Renal cortex interstitium (tissue), 11 donors: ENCODE data around the gene LRRC26. TPM values are rescaled to one million over a fixed set of nuclear protein-coding genes. Genes with fewer than 3 reads are reported as not detected.
"Not testable (repeated sequence)": the region's sequence is repeated elsewhere in the genome, so short reads cannot be mapped to it uniquely, and the experiment has no call there.

Experiments used
- DNase-seq, 11 donors: peaks; one replicate each; pipeline ENCODE4 v3.0.0-alpha.2; 2013; ENCODE audit warnings: low read depth in 9 of 11, low spot score in 4 of 11; ENCODE audit errors: extremely low read depth in 1 of 11
- polyA plus RNA-seq, 3 donors: library from polyadenylated mRNA; unstranded; fragments of 120-200 nt; gene quantifications; one replicate each; pipeline ENCODE4 v1.2.1, GENCODE V29; 2013; ENCODE audit not compliant: insufficient read length in 3 of 3

The LRRC26 gene
- polyA plus RNA-seq, 3 donors: 0.14 TPM; not detected in 2

DNA sequence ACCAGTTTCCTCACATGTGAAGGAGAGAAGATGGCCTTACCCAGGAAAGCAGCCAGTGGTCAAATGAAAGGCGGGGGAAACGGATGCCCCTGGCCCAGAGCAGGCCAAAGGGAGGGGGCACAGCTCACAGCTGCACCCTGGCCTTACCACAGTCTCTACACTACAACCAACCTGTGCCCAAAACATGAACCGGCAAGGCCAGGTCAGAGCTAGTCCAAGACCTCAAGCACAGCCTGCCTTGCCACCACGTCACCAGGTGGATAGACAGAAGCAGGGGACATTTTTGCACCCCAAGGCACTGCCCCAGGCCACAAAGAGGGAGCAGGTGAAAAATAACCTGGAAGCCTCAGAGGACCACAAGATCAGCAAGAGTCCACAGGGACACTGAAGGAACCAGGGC lies 26.4 kb downstream of the LRRC26 start:
- no peak for DNase-seq

DNA sequence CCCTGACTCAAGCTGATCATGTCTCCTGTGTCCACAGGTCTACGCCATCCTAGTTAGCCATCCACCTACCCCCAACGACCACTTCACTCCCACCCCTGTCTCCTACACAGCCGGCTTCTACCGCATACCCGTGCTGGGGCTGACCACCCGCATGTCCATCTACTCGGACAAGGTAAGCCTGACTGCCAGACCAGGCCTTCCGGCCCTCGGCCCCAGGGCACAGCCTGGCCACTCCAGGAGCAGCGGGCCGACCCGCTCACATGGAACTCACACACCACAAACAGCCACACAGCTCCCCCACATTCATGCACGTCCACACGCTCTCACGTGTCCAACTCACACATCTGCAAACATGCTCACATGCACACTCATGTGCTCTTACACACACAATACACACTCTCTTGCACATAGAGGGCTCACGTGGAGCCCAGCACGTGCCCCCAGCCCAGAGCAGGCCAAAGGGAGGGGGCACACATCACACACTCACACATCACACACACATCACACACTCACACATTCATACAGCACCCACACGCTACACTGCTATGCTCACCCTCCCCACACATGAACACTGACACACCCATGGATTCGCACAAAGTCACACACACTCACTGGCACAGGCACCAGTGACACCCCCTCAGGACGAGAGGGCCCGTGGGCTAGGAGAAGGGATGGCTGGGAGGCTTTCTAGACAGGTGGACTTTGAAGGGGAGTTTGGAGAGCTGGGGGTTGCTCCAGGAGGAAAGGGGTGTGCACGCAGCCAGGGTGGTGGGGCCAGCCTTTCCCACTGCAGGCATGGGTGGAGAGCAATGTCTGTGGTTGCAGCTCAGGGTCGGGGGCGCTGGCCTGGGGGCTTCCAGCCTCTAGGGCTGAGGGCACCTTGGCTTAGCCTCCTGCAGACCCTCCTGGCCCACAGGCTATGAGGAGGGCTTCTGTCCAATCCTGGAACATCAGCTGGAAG lies 27.6 kb downstream of the LRRC26 start:
- DNase-seq: no peak

DNA sequence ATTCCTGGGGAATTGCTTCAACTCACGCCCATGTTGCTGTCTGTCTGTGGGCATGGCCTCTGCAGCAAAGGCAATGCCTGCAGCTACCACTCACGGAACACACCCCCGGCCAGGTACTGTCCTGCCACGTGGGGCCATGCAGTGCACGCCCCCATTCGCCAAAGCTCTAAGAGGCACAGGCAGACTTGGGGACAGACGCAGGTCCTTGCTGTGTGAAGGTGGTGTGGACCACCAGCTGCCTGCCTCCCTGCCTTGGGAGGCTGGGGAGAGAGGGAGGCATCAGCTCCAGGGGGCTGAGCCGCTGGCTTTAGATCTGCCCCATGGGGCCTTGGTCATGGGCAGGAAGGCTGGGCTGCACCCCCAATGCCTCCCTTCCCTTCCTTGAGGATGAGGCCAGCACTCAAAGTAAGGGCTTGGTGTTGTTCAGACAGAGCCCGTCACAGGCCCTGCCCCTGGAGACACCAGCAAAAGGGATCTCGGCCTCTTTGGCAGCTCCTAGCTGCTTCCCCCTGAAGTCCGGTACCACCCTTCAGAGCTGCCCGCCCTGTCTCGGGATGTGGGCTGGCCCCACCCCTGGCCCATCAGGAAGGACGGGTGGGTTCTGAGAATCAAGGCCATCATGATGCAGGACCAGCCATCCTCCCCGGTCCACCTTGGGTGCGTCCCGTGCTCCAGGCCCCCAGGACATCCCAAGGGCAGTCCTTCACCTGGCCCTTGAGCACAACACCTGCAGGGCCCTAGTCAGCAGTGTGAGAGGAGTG lies 28.6 kb downstream of the LRRC26 start:
- no peak for DNase-seq

DNA sequence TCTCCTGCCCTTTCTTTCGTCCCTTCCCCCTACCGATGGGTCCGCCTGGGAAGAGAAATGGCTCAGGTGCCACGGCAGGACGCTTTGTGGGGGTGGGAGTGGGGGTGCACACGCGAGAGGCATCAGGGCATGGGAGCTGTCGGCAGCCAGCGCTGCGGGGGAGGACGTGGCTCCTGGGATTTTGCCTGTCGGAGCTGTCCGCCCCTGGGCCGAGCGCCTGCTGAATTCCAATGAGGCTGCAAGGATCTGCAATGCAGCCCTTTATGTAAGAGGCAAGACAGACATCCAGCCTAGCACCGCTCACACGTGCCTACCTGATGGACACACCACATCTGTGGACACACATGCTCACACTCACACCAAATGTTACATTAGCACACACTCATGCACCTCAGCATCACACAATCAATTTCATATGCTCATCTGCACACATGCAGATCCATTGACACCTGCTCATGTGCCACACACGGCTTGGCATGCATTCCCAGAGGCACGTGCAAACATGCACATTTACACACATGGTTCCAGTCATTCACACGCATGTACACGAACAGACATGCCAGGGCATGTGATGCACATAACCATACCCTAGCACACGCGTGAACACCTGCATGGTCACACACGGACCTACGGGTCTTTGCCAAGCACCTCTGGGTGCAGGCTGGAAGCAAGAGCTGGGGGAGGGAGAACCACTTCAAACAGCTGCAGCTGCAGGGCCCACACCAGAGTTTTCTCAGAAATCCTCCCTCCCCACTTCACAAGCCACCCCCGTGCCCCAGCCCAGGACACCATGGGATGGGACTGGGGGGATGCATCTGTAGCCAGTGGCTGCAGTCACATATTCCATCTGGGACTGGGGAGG lies 29.5 kb downstream of the LRRC26 start:
- DNase-seq: no peak

DNA sequence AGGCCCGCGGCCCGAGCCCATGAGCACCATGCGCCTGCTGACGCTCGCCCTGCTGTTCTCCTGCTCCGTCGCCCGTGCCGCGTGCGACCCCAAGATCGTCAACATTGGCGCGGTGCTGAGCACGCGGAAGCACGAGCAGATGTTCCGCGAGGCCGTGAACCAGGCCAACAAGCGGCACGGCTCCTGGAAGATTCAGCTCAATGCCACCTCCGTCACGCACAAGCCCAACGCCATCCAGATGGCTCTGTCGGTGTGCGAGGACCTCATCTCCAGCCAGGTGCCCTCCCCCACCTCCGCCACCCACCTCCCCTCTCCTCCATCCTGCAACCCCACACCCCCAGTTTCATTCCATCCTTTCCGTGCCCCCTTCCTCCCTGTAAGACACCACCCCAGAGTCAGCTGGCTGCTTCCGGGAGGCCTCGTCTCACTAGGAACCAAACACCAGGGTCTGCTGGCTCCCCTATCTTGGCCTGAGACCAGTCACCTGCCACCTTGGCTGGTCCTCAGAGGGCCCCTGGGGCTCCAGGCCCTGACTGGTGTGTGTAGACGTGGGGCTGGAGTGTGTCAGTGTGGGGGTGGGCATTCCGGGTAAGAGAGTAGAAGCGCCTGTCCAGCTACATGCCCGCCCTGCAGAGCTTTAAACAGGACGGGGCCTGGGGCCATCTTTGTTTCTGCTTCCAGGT lies 30.2 kb downstream of the LRRC26 start:
- DNase-seq: no peak

DNA sequence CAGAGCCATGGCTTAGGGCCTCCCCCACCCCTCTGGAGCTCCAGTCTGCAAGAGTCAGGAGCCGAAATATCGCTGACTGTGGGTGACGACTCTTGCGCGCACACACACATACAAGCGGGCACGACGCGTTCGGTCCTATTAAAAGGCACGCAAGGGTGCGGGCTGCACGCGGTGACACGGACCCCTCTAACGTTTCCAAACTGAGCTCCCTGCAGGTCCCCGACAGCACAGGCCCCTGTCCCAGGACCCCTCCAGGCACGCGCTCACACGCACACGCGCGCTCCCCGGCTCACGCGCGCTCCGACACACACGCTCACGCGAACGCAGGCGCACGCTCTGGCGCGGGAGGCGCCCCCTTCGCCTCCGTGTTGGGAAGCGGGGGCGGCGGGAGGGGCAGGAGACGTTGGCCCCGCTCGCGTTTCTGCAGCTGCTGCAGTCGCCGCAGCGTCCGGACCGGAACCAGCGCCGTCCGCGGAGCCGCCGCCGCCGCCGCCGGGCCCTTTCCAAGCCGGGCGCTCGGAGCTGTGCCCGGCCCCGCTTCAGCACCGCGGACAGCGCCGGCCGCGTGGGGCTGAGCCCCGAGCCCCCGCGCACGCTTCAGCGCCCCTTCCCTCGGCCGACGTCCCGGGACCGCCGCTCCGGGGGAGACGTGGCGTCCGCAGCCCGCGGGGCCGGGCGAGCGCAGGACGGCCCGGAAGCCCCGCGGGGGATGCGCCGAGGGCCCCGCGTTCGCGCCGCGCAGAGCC lies 31.0 kb downstream of the LRRC26 start, which contains the start of gene GRIN1:
GRIN1 (plus strand) TSS at position 433 of the 746 bp plus-strand sequence. CDS start 333 bp downstream, outside the sequence.
- DNase-seq: peak in 6 of 11 donors; percentile 45 to 67 (median 56)

DNA sequence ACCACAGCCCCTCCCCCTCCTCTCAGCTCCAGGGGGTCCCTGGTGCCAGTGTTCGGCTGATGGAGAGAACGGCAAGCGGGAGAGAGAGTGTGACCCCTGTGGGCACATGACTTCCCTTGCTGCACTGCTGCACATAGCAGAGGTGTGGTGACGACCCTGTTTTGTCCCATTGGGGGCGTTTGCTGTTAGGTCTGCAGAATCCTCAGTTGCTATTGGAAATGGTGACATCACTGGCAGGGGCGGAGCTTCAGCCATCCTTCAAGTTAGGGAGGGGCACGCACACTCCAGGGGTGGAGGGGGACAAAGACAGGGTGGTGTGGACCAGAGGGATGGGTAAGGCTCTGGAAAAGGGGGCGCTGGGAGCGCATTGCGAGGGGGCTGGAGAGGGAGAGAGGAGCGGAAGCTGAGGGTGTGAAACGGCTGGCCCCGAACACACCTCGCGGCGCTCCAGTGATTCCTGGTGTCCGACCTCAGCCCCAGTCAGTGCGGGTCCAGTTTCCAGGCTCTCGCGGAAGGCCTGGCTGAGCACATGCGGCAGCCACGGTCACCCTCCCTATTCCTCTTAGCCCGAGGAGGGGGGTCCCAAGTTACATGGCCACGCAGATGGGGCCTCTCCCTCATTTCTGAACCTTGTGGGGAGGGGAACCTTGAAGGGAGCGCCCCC lies 31.7 kb downstream of the LRRC26 start:
- DNase-seq: no peak

DNA sequence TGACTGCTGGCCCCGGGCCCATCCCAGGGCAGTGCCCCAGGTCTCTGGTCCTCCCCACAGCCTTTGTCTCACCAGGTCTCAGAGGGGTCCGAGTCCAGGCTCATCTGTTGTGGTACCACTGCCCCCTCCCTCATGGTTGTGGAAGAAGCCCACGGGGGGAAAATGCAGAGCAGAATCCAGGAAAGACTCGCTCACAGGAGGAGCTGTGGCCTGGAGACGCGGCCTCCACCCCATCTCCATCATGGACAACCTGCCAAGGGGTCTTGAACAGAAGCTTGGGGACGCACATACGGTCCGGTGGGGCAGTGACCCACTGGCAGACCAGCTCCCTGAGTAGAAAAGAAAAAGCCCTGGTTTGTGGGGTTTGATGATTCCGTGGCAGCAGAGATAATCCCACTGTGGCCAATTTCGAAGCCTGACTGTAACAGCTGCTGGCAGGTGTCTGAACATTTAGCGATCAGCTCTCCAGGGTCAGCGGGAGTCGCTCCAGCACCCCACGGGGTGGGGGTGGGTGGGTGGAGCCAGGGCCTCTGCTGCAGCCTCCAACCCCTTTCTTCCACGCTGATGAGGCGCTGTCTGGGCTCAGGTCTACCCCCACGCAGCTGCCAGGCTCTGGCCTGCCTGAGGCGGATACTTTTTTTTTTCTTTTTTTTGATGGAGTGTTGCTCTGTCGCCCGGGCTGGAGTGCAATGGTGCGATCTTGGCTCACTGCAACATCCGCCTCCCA lies 32.8 kb downstream of the LRRC26 start:
- no peak for DNase-seq

DNA sequence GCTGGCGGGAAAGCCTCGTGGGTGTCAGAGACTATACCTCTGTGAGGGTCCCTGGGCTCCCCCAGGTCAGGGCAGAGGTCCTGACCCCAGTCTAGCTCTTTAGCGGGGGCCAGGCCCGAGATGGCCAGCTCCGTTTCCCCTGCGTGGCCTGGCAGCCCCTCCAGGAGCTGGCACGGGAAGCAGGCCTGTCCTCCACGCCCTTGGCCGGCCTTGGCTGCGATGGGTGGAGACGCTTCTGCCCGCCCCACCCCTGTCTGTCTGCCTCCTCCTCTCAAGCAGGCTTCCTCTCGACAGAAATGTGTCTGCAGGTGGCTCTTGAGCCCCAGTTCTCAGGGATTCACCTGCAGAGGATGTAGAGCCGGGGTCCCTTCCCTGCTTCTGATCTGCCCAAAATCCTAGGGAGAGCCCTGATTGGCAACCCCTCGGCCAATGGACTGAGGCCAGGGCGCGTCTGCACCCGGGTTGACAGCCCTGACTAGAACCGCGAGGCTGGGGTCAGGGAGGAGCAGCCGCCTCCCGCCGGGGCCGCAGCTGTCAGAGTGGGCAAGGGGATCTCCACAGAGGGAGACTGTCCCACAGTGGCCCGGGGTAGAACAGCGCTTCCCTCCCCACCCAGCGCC lies 33.5 kb downstream of the LRRC26 start:
- no peak for DNase-seq

DNA sequence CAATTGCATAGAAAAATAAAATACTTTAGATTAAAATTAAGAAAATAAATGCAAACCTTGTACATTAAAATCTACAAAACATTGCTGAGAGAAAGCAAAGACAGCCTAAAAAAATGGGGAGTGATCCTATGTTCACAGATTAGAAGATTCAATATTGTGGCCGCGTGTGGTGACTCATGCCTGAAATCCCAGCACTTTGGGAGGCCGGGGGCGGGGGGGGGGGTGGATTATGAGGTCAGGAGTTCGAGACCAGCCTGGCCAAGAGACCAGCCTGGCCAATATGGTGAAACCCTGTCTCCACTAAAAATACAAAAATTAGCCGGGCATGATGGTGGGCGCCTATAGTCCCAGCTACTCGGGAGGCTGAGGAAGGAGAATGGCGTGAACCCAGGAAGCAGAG lies 34.7 kb downstream of the LRRC26 start:
- not testable (repeated sequence) for DNase-seq

DNA sequence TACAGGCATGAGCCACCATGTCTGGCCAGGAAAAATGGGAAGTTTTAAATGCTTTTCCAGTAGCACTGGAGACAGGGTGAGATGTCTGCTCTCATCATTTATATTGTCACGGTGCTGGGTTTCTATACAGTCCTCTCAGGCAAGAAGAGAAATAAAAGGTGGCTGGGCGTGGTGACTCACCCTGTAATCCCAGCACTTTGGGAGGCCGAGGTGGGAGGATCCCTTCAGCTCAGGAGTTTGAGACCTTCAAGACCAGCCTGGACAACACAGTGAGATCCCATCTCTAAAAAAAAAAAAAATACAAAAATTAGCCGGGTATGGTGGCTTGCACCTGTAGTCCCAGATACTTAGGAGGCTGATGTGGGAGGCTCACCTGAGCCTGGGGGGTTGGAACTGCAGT lies 35.7 kb downstream of the LRRC26 start:
- DNase-seq: no peak

DNA sequence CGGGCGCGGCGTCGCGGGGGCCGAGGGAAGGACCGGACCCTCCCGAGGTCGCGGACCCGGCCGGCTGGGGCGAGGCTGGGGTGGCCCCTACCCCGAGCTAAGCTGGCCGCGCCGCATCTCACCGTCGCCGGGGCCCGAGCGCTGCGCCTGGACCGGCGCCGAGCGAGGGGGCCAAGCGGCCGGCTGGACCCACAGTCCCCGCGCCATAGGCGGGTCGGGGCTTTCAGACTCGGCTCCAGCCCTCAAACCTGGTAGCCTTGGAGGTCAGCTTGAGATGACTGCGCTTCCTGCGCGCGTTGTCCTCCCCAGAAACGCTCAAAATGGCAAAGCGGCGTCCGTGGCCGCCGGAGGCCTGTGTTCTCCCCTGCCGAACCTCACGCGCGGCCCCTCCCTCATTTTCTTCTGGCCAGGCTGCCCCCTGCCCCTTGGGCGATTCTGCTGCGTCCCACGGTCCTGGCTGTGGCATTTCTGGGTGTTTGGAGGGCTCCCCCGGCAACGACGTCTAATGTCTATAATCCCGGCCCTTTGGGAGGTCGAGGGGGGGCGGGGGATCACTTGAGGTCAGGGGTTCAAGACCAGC lies 39.6 kb downstream of the LRRC26 start:
- DNase-seq: no peak

DNA sequence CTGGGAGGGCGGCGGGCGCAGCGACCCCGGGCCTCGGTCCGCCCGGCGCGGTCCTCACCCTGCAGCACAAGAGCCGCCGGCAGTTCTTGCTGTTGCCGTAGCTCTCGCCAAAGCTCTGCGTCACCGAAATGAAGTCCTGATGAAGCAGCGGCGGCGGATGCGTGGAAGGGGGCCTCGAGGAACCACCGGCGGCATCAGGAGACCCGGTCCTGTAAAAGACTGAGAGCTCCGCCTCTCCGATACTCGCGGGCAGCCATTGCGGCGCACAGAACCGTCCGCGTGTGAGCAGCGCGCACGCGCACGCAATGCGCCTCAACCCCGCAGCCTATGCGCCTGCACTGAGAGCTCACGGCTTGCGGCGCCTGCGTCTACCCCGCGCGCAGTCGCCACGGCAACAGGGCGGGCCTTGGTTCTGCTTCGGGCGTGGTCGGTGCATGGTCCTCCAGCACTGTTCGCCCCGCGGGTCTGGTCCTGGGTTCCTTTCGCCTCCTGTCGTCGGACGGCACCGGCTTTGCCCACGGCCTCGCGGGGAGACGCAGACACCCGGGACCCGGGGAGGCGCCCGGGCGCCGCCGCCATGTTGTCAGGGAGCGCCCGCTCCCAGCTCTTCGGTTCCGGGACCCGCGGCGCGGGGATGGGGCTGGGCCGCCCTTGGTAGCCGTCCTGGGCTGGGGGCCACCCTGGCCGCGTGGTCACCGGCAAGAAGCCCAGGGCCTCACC lies 40.2 kb downstream of the LRRC26 start:
- peak; percentile 68 to 84 (median 77) for DNase-seq

DNA sequence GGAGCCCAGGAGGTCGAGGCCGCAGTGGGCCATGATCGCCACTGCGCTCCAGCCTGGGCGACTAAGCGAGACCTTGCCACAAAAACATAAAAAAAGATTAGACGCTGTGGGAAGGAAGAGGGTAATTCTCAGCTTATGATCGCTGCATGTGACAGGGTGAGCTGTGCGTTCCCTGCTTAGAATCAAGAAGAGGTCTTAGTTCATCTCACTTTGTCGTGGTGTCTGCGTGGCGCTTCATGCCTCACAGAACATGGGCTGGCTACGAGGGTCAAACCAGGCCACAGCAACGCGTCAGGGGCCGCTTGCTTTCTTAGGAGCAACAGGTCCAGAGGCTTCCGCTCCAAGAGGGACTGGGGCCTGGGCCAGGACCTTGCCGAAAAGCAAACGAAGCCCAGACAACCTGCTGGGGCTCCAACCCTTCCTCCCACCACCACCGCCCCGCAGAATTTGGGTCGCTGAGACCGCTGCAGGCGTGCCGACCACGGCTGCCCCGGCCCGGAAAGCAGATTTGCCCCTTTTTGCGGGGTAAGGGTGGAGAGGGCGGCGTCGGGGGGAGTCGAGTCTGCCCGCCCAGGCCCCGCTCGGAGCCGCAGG lies 40.9 kb downstream of the LRRC26 start:
- DNase-seq: no peak
